GM12891 (cell line): ENCODE measurements around the gene IGF2BP1.
"Not testable (repeated sequence)": the region's sequence is repeated elsewhere in the genome, so short reads cannot be mapped to it uniquely, and the experiment has no call there.

Experiments used
- DNase-seq: peaks from one replicate; pipeline ENCODE4 v3.0.0; 2011; ENCODE audit warnings: low spot score; ENCODE audit not compliant: insufficient read length
- FAIRE-seq: peaks from 2 replicates; lab custom pipeline; 2011; peaks lifted over from hg19 to GRCh38; lab: Jason Lieb, UNC
- PAX5 ChIP-seq: IDR thresholded peaks from 2 replicates; pipeline ENCODE4 v1.6.1; 2011; ENCODE audit warnings: low read length, moderate library complexity, mild to moderate bottlenecking; ENCODE audit not compliant: insufficient read depth, severe bottlenecking
- POLR2A ChIP-seq: IDR thresholded peaks from 2 replicates; pipeline ENCODE4 v1.6.1; 2011; ENCODE audit warnings: low read depth, low read length, control low read depth
- POLR2AphosphoS5 ChIP-seq: IDR thresholded peaks from 2 replicates; pipeline ENCODE4 v1.6.1; 2011; ENCODE audit warnings: low read depth, low read length, control low read depth
- POU2F2 ChIP-seq: IDR thresholded peaks from 2 replicates; pipeline ENCODE4 v1.6.1; 2011; ENCODE audit warnings: low read depth, mild to moderate bottlenecking, control low read depth, low read length, moderate library complexity
- SPI1 ChIP-seq: IDR thresholded peaks from 2 replicates; pipeline ENCODE4 v1.6.1; 2011; ENCODE audit warnings: low read depth, low read length, control low read depth
- TAF1 ChIP-seq: IDR thresholded peaks from 2 replicates; pipeline ENCODE4 v1.6.1; 2011; ENCODE audit warnings: low read depth, low read length, control low read depth

The IGF2BP1 gene

GRCh38 chr17:49089094-49089493, 91.9 kb downstream of the IGF2BP1 start:
- DNase-seq: no peak
- TF ChIP-seq SPI1 (no peak), PAX5 (no peak), POLR2A (no peak), TAF1 (no peak), POU2F2 (no peak), POLR2AphosphoS5 (no peak)
- FAIRE-seq: no peak

- no peak for FAIRE-seq
- no peak for TF ChIP-seq TAF1
- TF ChIP-seq PAX5: no peak
- no peak for TF ChIP-seq POLR2AphosphoS5
- no peak for TF ChIP-seq POU2F2
- TF ChIP-seq SPI1: no peak
- no peak for TF ChIP-seq POLR2A
- DNase-seq: no peak
These were observed 93.9 kb downstream of the IGF2BP1 start for GRCh38 chr17:49090878-49091594.

GRCh38 chr17:49093131-49093530, 95.9 kb downstream of the IGF2BP1 start:
- DNase-seq (no peak), FAIRE-seq (no peak)
- no peak for TF ChIP-seq POLR2AphosphoS5
- no peak for TF ChIP-seq POLR2A
- TF ChIP-seq POU2F2: no peak
- no peak for TF ChIP-seq PAX5
- TF ChIP-seq TAF1: no peak

- DNase-seq (no peak), FAIRE-seq (no peak)
- TF ChIP-seq TAF1: no peak
- TF ChIP-seq SPI1: no peak
- TF ChIP-seq POU2F2: no peak
- TF ChIP-seq PAX5: no peak
- TF ChIP-seq POLR2AphosphoS5: no peak
- no peak for TF ChIP-seq POLR2A
These were observed 103.4 kb downstream of the IGF2BP1 start for GRCh38 chr17:49100601-49101000.

- DNase-seq: no peak
- no peak for FAIRE-seq
These were observed 103.9 kb downstream of the IGF2BP1 start for GRCh38 chr17:49101054-49101534.

GRCh38 chr17:49103360-49103759, 106.2 kb downstream of the IGF2BP1 start:
- FAIRE-seq: not testable (repeated sequence)

More at GRCh38 chr17:49101054-49101534, 103.9 kb downstream of the IGF2BP1 start:
- TF ChIP-seq SPI1 (no peak), PAX5 (no peak), POU2F2 (no peak), POLR2A (no peak), TAF1 (no peak), POLR2AphosphoS5 (no peak)

DNA sequence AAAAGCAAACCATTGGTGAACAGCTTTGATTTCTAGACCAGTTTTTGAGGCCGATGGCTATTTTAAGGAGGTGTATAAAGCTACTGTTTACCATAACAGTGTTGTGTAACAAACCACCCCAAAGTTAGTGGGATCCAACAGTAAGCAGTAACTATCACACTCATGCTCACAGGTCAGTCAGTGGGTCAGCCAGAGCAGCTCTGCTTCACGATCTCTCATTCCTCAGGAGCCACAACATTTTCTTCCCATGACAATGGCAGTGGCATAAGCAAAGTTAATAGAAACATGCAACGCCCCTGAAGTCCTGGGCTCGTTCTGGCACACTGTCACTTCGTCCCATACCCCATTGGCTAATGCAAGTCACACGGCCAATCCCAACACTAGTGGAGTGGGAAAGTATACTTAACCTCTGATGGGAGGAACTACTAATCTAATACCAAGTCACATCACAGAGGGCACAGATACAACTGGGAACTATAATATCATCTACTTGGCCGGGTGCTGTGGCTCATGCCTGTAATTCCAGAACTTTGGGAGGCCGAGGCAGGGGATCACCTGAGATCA, 107.4 kb downstream of the IGF2BP1 start:
- FAIRE-seq (no peak), DNase-seq (no peak)
- TF ChIP-seq SPI1: no peak
- TF ChIP-seq PAX5: no peak
- no peak for TF ChIP-seq POLR2AphosphoS5
- no peak for TF ChIP-seq POU2F2
- TF ChIP-seq POLR2A: no peak
- no peak for TF ChIP-seq TAF1

More at GRCh38 chr17:49103360-49103759, 106.2 kb downstream of the IGF2BP1 start:
- DNase-seq: not testable (repeated sequence)
